IMR-90 (cell line): ENCODE data around the gene NEXMIF. TPM values are rescaled to one million over a fixed set of nuclear protein-coding genes. Genes with fewer than 3 reads are reported as not detected.

Experiments used
- ATAC-seq: fragments of 200-7000 bp; cut with Tn5 transposase; 2 replicates; pipeline ENCODE4 v1.9.1; 2020; ENCODE audit warnings: low read depth, mild to moderate bottlenecking, moderate library complexity
- BruUV-seq: library from RNA; stranded (reverse); fragments of 400-500 nt; replicated peaks from 2 replicates; lab custom pipeline; 2021; lab: Mats Ljungman, UMichigan
- CTCF ChIA-PET: fragments of 300-600 bp; formaldehyde crosslinking; extraction: SDS; loops from one replicate; lab custom pipeline; 2021; ENCODE audit warnings: antibody characterized with exemption; lab: Yijun Ruan, JAX
- POLR2A ChIA-PET: fragments of 300-600 bp; sonication (Branson Sonifier 250); formaldehyde crosslinking; loops from one replicate; lab custom pipeline; 2022; ENCODE audit warnings: antibody characterized with exemption; ENCODE audit not compliant: unreplicated experiment; lab: Charles Lee
- DNase-seq: peaks from one replicate; pipeline ENCODE4 v3.0.0; 2013
- H2AFZ ChIP-seq: replicated peaks from 2 replicates; pipeline ENCODE3; 2013; ENCODE audit warnings: low read length, mild to moderate bottlenecking; ENCODE audit not compliant: poor library complexity
- H2AK5ac ChIP-seq: 2 replicates; pipeline ENCODE4 v1.6.1; 2013; ENCODE audit warnings: low read depth, low read length, inconsistent platforms
- H2AK9ac ChIP-seq: replicated peaks from 2 replicates; pipeline ENCODE3; 2013; ENCODE audit warnings: mild to moderate bottlenecking, low read depth, low read length, moderate library complexity; ENCODE audit not compliant: poor library complexity
- H2BK120ac ChIP-seq: 2 replicates; pipeline ENCODE4 v1.6.1; 2013; ENCODE audit warnings: low read depth, low read length, inconsistent platforms
- H2BK15ac ChIP-seq: 3 replicates; pipeline ENCODE4 v1.6.1; 2013; ENCODE audit warnings: low read depth, low read length, inconsistent platforms
- H2BK20ac ChIP-seq: 2 replicates; pipeline ENCODE4 v1.6.1; 2013; ENCODE audit warnings: low read depth, mild to moderate bottlenecking, inconsistent platforms, low read length, moderate library complexity
- H2BK5ac ChIP-seq: 2 replicates; pipeline ENCODE4 v1.6.1; 2013; ENCODE audit warnings: mild to moderate bottlenecking, low read depth, low read length, inconsistent platforms; ENCODE audit not compliant: poor library complexity, severe bottlenecking
- H3K14ac ChIP-seq: replicated peaks from 2 replicates; pipeline ENCODE4 v1.6.1; 2013; ENCODE audit warnings: low read depth, low read length, inconsistent platforms
- H3K18ac ChIP-seq: 2 replicates; pipeline ENCODE4 v1.6.1; 2013; ENCODE audit warnings: low read depth, low read length, control low read depth
- H3K23ac ChIP-seq: 2 replicates; pipeline ENCODE4 v1.6.1; 2013; ENCODE audit warnings: low read depth, low read length, inconsistent platforms
- H3K27ac ChIP-seq: 2 replicates; pipeline ENCODE4 v1.5.1; 2013; ENCODE audit warnings: mild to moderate bottlenecking, control low read depth, low read length; ENCODE audit not compliant: insufficient read depth
- H3K27me3 ChIP-seq: 2 replicates; pipeline ENCODE4 v1.6.1; 2013; ENCODE audit warnings: low read length; ENCODE audit not compliant: control insufficient read depth, insufficient read depth
- H3K36me3 ChIP-seq: 2 replicates; pipeline ENCODE4 v1.6.1; 2013; ENCODE audit warnings: low read length, mixed read lengths; ENCODE audit not compliant: control insufficient read depth, insufficient read depth
- H3K4ac ChIP-seq: 2 replicates; pipeline ENCODE4 v1.6.1; 2013; ENCODE audit warnings: low read depth, low read length, inconsistent platforms
- H3K4me1 ChIP-seq: 2 replicates; pipeline ENCODE4 v1.6.1; 2013; ENCODE audit warnings: low read length, mixed read lengths; ENCODE audit not compliant: control insufficient read depth, insufficient read depth
- H3K4me2 ChIP-seq: 2 replicates; pipeline ENCODE4 v1.6.1; 2013; ENCODE audit warnings: low read depth, mild to moderate bottlenecking, control low read depth, low read length, moderate library complexity
- H3K4me3 ChIP-seq: 2 replicates; pipeline ENCODE4 v1.5.1; 2013; ENCODE audit warnings: low read depth, mild to moderate bottlenecking, control low read depth, low read length, moderate library complexity; ENCODE audit not compliant: insufficient read depth
- H3K56ac ChIP-seq: 2 replicates; pipeline ENCODE4 v1.6.1; 2013; ENCODE audit warnings: low read length, inconsistent platforms; ENCODE audit not compliant: insufficient read depth; ENCODE audit errors: extremely low read depth
- H3K79me1 ChIP-seq, 2 experiments: 2 replicates each; pipeline ENCODE4 v1.6.1; 2013; ENCODE audit warnings: low read length in 2 of 2, inconsistent platforms in 1 of 2, low read depth in 1 of 2
- H3K9ac ChIP-seq: 2 replicates; pipeline ENCODE4 v1.6.1; 2013; ENCODE audit warnings: low read depth, low read length, control low read depth
- H3K9me1 ChIP-seq: 2 replicates; pipeline ENCODE4 v1.6.1; 2013; ENCODE audit warnings: low read length, inconsistent platforms; ENCODE audit not compliant: insufficient read depth
- H3K9me3 ChIP-seq: 2 replicates; pipeline ENCODE4 v1.6.1; 2013; ENCODE audit warnings: low read length; ENCODE audit not compliant: control insufficient read depth, insufficient read depth
- H4K20me1 ChIP-seq: 2 replicates; pipeline ENCODE4 v1.6.1; 2013; ENCODE audit warnings: low read length, inconsistent platforms; ENCODE audit not compliant: insufficient read depth
- H4K5ac ChIP-seq: 2 replicates; pipeline ENCODE4 v1.6.1; 2013; ENCODE audit warnings: mild to moderate bottlenecking, low read depth, low read length, control low read depth
- H4K8ac ChIP-seq, 2 experiments: 2 replicates each; pipeline ENCODE4 v1.6.1; 2013; ENCODE audit warnings: low read depth in 2 of 2, low read length in 2 of 2, control low read depth in 1 of 2, inconsistent platforms in 1 of 2
- H4K91ac ChIP-seq: 2 replicates; pipeline ENCODE4 v1.6.1; 2013; ENCODE audit warnings: low read depth, low read length, inconsistent platforms; ENCODE audit not compliant: insufficient read depth
- POLR2A ChIP-seq: IDR thresholded peaks from 2 replicates; pipeline ENCODE4 v1.6.1; 2012; ENCODE audit warnings: mild to moderate bottlenecking, low read depth, low read length
- WGBS, 2 experiments: methylation state at CpG; one replicate each; pipeline versions ENCODE4 v1.1.5 to v1.1.7; 2013; ENCODE audit warnings: missing lambda C conversion rate in 2 of 2; ENCODE audit not compliant: insufficient read length in 1 of 2; ENCODE audit errors: extremely low coverage in 2 of 2; 5-methylcytosine and 5-hydroxymethylcytosine counted together
- dilution Hi-C: fragments of 300-500 bp; cut with HindIII; formaldehyde crosslinking; loops from one replicate; pipeline ENCODE4 v1.14.3; 2018; ENCODE audit warnings: low sequenced_read_pairs; ENCODE audit not compliant: unreplicated experiment
- in situ Hi-C: fragments of 300-500 bp; cut with MboI; formaldehyde crosslinking; loops from 3 replicates; pipeline ENCODE4 v1.14.3; 2019; ENCODE audit warnings: low sequenced_read_pairs, inconsistent platforms, mixed read lengths
- intact Hi-C: fragments of 100-400 bp; cut with micrococcal nuclease; formaldehyde crosslinking; loops from 2 replicates; pipeline ENCODE4 v1.10.0; 2022
- polyA plus RNA-seq, 3 experiments: library from polyadenylated mRNA; depleted of rRNA; stranded (reverse); fragments of >200 nt; gene quantifications; 2 replicates each; pipeline ENCODE4 v1.2.3, GENCODE V29; 2012; ENCODE audit warnings: low replicate concordance in 1 of 3
- total RNA-seq: library from RNA; depleted of rRNA; stranded (reverse); fragments of >200 nt; gene quantifications from 2 replicates; pipeline ENCODE4 v1.2.3, GENCODE V29; 2012
- TF ChIP-seq, protein P1 (sequence below): conservative IDR thresholded peaks from 2 replicates; pipeline ENCODE4 v1.5.1; 2012; ENCODE audit warnings: mild to moderate bottlenecking, low read depth, low read length, improper control_type of control experiment

NEXMIF gene
- total and polyA plus RNA-seq, 2 of the 4 experiments (the other 2 are of a cell fraction): not detected

DNA sequence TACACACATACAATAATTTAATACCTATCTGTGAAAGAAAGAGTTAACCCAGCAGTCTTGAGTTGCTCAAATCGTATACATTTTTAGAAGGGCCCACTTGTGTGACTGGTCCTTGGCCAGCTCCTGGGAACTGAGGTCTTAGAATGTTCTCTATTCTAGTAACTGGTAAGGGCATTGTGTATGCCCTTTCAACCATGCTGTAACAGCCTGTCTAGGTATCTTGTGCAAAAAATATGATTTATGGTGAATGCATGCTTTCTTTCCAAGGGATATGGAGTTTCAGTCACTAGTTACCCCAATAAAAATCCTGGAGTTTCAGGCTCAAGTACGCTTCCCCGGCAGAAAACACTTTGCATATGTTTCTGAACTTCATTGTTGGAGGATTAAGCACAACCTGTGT, 140.6 kb downstream of the NEXMIF start:
- in situ Hi-C loops (no loop called here), dilution Hi-C loops (no loop called here), intact Hi-C loops (no loop called here)
- H3K4ac ChIP-seq: no peak overlapping the region
- no peak overlapping the region for H4K5ac ChIP-seq
- ATAC-seq (no peak), DNase-seq (no peak)
- no peak overlapping the region for H2AK5ac ChIP-seq
- H2BK20ac ChIP-seq: no peak overlapping the region
- no peaks in the 10 kb centered on the region for H3K4me1 ChIP-seq
- no peak overlapping the region for H3K23ac ChIP-seq
- H3K9ac ChIP-seq: no peak overlapping the region
- no peaks in the 10 kb centered on the region for H3K79me1 ChIP-seq
- H4K91ac ChIP-seq: no peak overlapping the region
- ChIA-PET CTCF (no interaction called here), POLR2A (no interaction called here)
- H4K20me1 ChIP-seq: no peaks in the 10 kb centered on the region
- no TSS peak for BruUV-seq
- H3K36me3 ChIP-seq: no peaks in the 10 kb centered on the region
- no peaks in the 10 kb centered on the region for H3K9me1 ChIP-seq
- TF ChIP-seq, protein P1, sequence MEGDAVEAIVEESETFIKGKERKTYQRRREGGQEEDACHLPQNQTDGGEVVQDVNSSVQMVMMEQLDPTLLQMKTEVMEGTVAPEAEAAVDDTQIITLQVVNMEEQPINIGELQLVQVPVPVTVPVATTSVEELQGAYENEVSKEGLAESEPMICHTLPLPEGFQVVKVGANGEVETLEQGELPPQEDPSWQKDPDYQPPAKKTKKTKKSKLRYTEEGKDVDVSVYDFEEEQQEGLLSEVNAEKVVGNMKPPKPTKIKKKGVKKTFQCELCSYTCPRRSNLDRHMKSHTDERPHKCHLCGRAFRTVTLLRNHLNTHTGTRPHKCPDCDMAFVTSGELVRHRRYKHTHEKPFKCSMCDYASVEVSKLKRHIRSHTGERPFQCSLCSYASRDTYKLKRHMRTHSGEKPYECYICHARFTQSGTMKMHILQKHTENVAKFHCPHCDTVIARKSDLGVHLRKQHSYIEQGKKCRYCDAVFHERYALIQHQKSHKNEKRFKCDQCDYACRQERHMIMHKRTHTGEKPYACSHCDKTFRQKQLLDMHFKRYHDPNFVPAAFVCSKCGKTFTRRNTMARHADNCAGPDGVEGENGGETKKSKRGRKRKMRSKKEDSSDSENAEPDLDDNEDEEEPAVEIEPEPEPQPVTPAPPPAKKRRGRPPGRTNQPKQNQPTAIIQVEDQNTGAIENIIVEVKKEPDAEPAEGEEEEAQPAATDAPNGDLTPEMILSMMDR: no peak
- no peak for TF ChIP-seq POLR2A
- H3K56ac ChIP-seq: no peak overlapping the region
- no peak overlapping the region for H2BK120ac ChIP-seq
- no CpG with 5 or more reads among the region's 3 CpGs for WGBS, 2 experiments
- no peak overlapping the region for H2AK9ac ChIP-seq
- no peak overlapping the region for H2AFZ ChIP-seq
- H3K4me3 ChIP-seq: no peak overlapping the region
- no peak overlapping the region for H2BK5ac ChIP-seq
- no peak overlapping the region for H4K8ac ChIP-seq
- H3K18ac ChIP-seq: no peak overlapping the region
- no peak overlapping the region for H2BK15ac ChIP-seq
- H3K14ac ChIP-seq: no peak overlapping the region
- H3K9me3 ChIP-seq: no peaks in the 10 kb centered on the region
- no peaks in the 10 kb centered on the region for H3K27me3 ChIP-seq
- H3K27ac ChIP-seq: no peak overlapping the region
- no peak overlapping the region for H3K4me2 ChIP-seq
